ENCODE data around the gene NEURL1B. TPM values are rescaled to one million over a fixed set of nuclear protein-coding genes. Genes with fewer than 3 reads are reported as not detected.

NEURL1B gene
- total and polyA plus RNA-seq, 4 donors, result 1.5 to 10.0 (median 5.5) TPM

GRCh38 chr5:172720655-172721054, 79.6 kb downstream of the NEURL1B start:
- Histone ChIP-seq H3K36me3 (ENCODE audit: control insufficient read depth in 4 of 4, insufficient read depth in 3 of 4, low read depth in 1 of 4, low read length in 3 of 4) (no peaks in the 10 kb centered on the region), H3K27ac (ENCODE audit: low read depth in 1 of 2, low read length in 2 of 2) (peak overlapping the region; percentile 40 to 43), H3K9ac (ENCODE audit: low read depth in 1 of 2, low read length in 2 of 2) (no peak overlapping the region), H3K4me1 (ENCODE audit: control insufficient read depth in 4 of 4, insufficient read depth in 4 of 4, low read length in 3 of 4) (peaks cover 15 to 41% (median 30%) of the 10 kb centered on the region in 4 donors), H3K4me3 (ENCODE audit: low read depth in 1 of 3, low read length in 3 of 3) (no peak overlapping the region), H3K27me3 (ENCODE audit: control insufficient read depth in 4 of 4, insufficient read depth in 4 of 4, low read length in 3 of 4) (no peaks in the 10 kb centered on the region), H3K9me3 (ENCODE audit: control insufficient read depth in 4 of 4, low read length in 3 of 4) (no peaks in the 10 kb centered on the region)
- no peak for DNase-seq (ENCODE audit: low spot score)
- no peak for TF ChIP-seq RAD21 (IDR thresholded peaks at IDR 0.05)
- TF ChIP-seq CTCF (IDR thresholded peaks at IDR 0.05; ENCODE audit: low read depth, low read length, missing input control), result no peak
- no peak for TF ChIP-seq YY1 (IDR thresholded peaks at IDR 0.05)
- TF ChIP-seq ATF3 (IDR thresholded peaks at IDR 0.05), result no peak
- no peak for TF ChIP-seq JUND (IDR thresholded peaks at IDR 0.05)
- TF ChIP-seq NR2F2 (IDR thresholded peaks at IDR 0.05), result no peak
- TF ChIP-seq ZBTB33 (IDR thresholded peaks at IDR 0.05), result no peak
- no peak for TF ChIP-seq RXRA (IDR thresholded peaks at IDR 0.05)
- TF ChIP-seq HNF4A (conservative IDR thresholded peaks at IDR 0.05), result no peak
- TF ChIP-seq FOXA2 (IDR thresholded peaks at IDR 0.05), result no peak
- no peak for TF ChIP-seq HNF4G (IDR thresholded peaks at IDR 0.05)
- TF ChIP-seq EGR1 (IDR thresholded peaks at IDR 0.05; ENCODE audit: low read depth in 2 of 2), result no peak
- 78% methylated on average over 5 of the region's 5 CpGs for WGBS

GRCh38 chr5:172721455-172722326, 80.6 kb downstream of the NEURL1B start:
- H3K27ac ChIP-seq (ENCODE audit: low read depth in 1 of 2, low read length in 2 of 2), result peak overlapping the region; percentile 64 to 82
- 34% methylated on average over 17 of the region's 17 CpGs for WGBS
- no peak overlapping the region for H3K4me3 ChIP-seq (ENCODE audit: low read depth in 1 of 3, low read length in 3 of 3)
- H3K9ac ChIP-seq (ENCODE audit: low read depth in 1 of 2, low read length in 2 of 2), result peak overlapping the region in 1 of 2 donors; percentile 57
- H3K36me3 ChIP-seq (ENCODE audit: control insufficient read depth in 4 of 4, insufficient read depth in 3 of 4, low read depth in 1 of 4, low read length in 3 of 4), result no peaks in the 10 kb centered on the region
- no peak for DNase-seq (ENCODE audit: low spot score)
- no peaks in the 10 kb centered on the region for H3K27me3 ChIP-seq (ENCODE audit: control insufficient read depth in 4 of 4, insufficient read depth in 4 of 4, low read length in 3 of 4)
- peaks cover 17 to 38% (median 32%) of the 10 kb centered on the region in 4 donors for H3K4me1 ChIP-seq (ENCODE audit: control insufficient read depth in 4 of 4, insufficient read depth in 4 of 4, low read length in 3 of 4)
- H3K9me3 ChIP-seq (ENCODE audit: control insufficient read depth in 4 of 4, low read length in 3 of 4), result no peaks in the 10 kb centered on the region
- TF ChIP-seq EGR1 (IDR thresholded peaks at IDR 0.05; ENCODE audit: low read depth in 2 of 2) (peak; percentile 72 to 88), NR2F2 (IDR thresholded peaks at IDR 0.05) (peak; percentile 75), MAX (IDR thresholded peaks at IDR 0.05) (peak; percentile 70), SP1 (IDR thresholded peaks at IDR 0.05) (peak; percentile 91), RAD21 (IDR thresholded peaks at IDR 0.05) (peak; percentile 56 to 58), CTCF (IDR thresholded peaks at IDR 0.05; ENCODE audit: low read depth, low read length, missing input control) (no peak), YY1 (IDR thresholded peaks at IDR 0.05) (peak; percentile 53), REST (IDR thresholded peaks at IDR 0.05) (peak; percentile 43), RXRA (IDR thresholded peaks at IDR 0.05) (peak; percentile 93 to 97), HNF4A (conservative IDR thresholded peaks at IDR 0.05) (peak; percentile 61 to 73), FOXA2 (IDR thresholded peaks at IDR 0.05) (no peak), JUND (IDR thresholded peaks at IDR 0.05) (peak; percentile 98 to 99), HNF4G (IDR thresholded peaks at IDR 0.05) (no peak), TAF1 (conservative IDR thresholded peaks at IDR 0.05) (no peak), ZBTB33 (IDR thresholded peaks at IDR 0.05) (peak; percentile 25), FOXA1 (IDR thresholded peaks at IDR 0.05) (no peak)
